ENCODE measurements around the gene WBP1L.
A peak's percentile ranks its signal among the peaks of the same experiment; 100 is the strongest.
"Not testable (repeated sequence)": the region's sequence is repeated elsewhere in the genome, so short reads cannot be mapped to it uniquely, and the experiment has no call there.

The WBP1L gene

GRCh38 chr10:102813734-102814452, 70.1 kb downstream of the WBP1L start:
- no peak for DNase-seq

DNA sequence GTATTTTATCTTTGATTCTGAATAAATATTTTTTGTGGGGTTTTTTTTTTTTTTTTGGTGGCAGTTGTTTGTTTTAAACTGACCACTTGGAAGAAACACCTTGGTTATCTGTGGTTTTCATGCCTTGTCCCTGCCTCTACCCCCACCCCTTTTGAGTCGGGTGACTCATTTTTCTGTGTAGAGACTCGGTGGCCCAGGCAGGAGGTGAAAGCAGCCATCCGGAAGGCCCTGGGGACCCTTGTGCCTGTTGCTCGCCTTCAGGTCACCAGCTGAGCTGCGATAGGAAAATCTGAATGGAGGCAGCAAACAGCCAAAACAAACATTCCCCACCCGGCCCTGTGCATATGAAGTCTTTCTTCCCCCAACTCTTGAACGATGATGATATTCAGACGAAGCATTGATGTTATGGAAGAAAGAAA, 70.7 kb downstream of the WBP1L start:
- no peak for DNase-seq

DNA sequence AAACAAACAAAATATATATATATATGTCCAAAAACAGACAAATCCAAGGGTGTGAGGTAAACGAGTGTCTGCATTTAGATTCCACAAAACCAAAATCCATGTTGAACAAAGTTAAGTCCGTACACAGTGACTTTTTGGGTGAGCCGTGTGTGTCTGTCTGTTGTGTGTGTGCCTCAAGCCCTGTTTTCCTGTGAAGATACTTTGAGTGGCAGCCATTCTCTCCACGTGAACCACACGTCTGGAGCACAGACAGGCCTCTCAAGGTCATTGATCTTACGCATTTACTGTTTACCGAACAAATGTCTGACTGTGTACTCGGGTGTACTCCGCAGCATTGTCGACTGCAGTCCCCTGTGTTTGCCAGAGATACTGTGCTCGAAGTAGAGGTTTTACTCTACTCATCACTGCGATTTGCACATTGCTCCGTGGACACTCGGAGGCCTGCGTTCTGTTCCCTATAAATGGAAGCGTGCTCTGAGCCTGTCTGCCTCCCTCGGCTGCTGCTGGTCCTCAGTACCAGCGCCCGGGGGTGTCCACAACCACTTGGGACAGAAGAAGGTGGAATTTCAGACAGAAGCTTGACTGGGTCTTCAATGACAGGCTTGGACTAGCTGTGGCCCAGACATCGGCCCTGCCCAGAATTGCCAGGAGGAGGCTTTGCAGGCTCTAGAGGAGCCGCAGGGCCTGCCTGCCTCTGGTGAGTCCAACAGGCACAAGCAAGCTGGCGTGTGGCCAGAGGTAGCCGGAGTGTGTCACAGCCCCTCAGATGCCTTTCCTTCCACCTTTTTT, 71.3 kb downstream of the WBP1L start:
- no peak for DNase-seq

DNA sequence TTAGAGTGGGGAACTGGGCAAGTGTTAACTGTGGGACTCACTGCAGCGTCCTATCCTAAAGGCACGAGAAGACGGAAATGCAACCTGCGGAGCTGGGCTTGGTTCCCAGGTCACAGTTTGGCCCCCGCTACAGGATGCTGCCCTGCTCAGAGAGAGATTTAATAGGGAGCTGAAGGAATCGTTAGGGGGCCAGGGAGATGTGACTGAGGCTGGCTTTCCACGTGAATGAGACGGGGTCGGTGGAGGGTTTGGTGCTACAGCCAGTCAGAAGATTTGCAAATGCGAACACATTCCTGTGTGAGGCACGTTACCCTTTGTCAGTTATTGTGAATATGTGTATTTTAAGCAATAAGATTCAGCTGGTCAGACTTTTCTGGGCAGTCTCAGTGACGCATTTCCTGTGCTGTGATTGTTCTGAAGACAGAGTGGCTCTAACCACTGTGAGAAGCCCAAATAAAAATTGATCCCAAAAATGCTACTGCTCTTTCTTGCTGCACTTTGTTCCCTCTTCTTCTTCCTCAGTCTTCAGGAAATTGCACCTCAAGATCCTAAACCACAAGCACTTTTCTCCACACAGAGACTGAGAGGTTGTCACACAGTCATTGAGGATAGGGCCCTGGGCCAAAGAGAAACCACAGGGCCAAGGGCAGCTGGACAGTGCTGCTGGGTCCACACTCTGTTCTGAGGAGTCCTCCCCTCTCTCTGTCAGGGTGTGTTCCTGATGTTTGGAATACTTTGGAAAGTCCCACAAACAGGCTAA, 72.2 kb downstream of the WBP1L start:
- DNase-seq: no peak

DNA sequence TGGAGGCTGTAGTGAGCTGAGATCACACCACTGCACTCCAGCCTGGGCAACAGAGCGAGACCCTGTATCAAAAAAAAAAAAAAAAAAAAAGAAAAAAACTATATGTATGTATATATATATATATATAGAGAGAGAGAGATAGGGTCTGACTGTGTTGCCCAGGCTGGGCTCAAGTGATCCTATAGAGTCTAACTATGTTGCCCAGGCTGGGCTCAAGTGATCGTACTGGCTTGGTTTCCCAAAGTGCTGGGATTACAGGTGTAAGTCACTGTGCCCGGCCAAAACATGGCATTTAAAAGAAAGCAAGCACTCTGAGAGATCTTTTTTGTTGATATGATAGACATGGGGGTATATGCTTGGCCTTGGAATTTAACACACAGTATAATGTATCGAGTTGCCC, 73.4 kb downstream of the WBP1L start:
- no peak for DNase-seq

DNA sequence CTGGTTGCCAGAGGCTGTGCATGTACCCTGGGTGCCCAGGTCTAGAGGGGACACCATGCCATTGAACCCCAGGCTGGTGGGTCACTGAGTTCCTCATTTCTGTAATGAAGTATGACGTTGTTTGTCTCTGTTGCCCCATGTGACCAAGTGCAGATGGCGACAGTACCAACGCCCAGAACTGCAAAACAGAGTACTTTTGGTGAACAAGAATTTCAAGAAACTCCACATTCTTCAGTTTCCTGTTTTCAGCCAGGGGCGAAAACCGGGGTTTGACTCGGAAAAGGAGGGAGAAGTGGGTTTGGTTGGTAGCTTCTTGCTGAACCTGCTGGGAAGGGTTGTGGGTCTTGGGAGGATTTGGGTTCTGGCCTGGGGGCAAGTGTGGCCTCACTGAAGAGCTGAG, 75.3 kb downstream of the WBP1L start:
- no peak for DNase-seq

DNA sequence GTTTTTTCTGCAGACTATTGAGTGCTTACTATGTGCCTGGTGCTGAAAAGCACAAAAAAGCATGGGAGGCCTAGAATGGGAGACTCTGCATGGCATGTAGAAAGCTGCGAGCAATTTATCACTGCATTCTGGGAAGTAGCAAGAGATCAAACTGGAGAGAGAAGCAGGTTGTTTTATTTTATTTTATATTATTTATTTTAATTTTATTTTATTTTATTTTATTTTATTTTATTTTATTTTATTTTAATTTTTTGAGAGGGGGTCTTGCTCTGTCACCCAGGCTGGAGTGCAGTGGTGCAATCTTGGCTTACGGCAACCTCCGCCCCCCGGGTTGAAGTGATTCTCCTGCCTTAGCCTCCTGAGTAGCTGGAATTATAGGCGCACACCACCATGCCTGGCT, 76.3 kb downstream of the WBP1L start:
- not testable (repeated sequence) for DNase-seq

- DNase-seq: no peak
Measured at GRCh38 chr10:102822222-102822621, 78.5 kb downstream of the WBP1L start.

- DNase-seq: no peak
Measured at GRCh38 chr10:102824664-102825063, 80.9 kb downstream of the WBP1L start.

DNA sequence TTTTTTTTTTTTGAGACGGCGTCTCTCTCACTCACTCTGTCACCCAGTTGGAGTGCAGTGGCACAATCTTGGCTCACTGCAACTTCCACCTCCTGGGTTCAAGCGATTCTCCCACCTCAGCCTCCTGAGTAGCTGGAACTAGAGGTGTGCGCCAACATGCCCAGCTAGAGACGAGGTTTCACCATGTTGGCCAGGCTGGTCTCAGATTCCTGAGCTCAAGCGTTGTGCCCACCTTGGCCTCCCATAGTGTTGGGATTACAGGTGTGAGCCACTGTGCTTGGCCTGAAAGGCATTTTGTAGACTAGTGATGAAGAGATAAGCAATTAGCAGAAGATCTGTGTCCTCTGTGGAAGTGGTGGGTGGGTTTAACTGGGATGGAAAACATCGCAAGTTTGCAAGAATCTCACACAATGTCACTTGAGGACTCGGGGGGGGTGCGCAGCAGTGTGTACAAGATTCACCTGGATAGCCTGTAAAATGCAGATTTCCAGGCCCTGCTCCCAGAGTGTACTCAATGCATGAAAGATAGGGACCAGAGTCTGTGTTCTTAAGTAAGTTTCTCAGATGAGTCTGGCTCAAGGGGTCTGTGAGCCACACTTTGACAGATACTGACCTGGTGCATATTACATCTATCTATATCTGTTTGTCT, 82.5 kb downstream of the WBP1L start:
- DNase-seq: no peak

DNA sequence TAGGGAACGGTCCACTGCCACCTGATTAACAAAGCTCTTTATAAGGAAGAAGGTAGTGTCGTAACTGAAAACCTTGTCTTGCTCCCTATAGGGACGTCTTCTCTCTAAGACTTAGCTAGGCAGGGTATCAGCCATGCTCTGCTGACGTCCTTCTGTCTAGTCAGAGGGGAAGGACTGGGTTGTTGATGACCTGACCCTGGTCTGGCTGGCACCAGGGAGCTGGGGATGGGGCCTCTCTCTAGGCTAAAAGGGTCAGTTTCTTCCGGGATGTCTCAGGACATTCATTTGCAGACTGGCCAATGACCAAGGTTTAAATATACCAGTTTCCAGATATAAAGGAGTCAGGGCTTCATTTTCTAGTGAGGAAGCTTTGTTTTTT, 83.8 kb downstream of the WBP1L start:
- DNase-seq: no peak

GRCh38 chr10:102831322-102832071, 87.7 kb downstream of the WBP1L start:
- no peak for DNase-seq

GRCh38 chr10:102832248-102832647, 88.5 kb downstream of the WBP1L start:
- no peak for DNase-seq

DNA sequence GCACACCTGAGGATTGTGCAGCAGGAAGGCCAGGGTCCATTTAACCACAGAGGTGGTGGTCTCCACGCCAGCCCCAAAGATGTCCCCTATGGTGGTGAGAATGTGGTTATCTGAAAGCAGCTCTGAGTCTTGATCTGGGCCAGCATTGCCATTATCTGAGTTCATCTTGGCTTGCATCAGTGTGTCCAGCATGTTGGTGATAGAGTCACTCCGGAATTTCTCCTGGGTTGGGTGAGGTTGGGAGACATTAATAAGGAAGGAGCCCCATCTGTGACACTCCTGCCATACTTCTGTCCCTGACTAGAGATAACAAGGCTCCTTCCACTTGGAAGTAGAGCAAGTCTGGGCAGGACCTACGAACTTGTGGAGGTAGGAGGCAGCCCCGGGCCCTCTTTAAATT, 89.2 kb downstream of the WBP1L start:
- DNase-seq: no peak

DNA sequence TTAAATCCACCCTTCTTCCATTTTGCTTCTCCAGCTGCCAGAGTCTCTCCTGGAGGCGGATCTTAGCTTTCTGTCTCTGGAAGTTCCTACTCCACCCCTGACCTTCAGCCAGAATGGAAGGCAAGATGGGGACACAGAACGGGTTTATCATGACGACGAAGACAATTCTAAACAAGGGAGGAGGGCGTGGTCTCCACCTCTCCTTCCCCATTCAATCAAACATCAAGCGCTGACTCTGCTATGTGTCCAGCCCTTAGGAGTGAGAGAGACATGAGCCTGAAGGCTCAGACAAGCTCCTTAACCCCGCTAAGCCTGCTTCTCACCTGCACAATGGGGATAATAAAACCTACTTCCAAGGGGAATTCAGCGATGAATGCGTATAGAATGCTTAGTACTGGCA, 90.4 kb downstream of the WBP1L start:
- DNase-seq: no peak

DNA sequence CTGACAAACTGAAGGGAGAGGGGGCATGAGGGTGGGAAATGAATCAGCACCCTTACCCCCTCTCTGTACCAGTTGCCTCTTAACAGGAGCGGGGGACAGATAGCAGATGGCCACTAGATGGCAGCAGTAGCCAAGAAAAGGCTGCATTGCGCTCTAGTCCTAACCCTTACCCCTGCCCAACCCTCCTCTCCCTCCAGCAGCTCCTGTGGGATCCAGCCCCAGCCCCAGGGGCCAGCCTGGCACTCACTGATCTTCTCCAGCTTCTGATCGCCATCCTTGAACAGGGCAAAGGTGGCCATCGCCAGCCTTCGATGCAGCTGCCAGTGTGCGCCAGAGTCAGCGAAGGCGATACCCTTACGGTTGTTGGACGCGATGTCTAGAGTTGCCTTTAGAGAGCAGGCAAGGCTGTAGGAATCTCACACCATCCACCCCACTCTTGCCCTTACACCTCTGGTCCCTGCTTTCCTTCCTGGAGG, 91.3 kb downstream of the WBP1L start:
- peak; percentile 76 for DNase-seq

- no peak for DNase-seq
Measured at GRCh38 chr10:102837230-102837721, 93.5 kb downstream of the WBP1L start, which contains the start of gene CYP17A1. Gene CYP17A1, minus strand, starts transcription at chr10:102837413. Its CDS starts 52 bp downstream, at chr10:102837361.

DNA sequence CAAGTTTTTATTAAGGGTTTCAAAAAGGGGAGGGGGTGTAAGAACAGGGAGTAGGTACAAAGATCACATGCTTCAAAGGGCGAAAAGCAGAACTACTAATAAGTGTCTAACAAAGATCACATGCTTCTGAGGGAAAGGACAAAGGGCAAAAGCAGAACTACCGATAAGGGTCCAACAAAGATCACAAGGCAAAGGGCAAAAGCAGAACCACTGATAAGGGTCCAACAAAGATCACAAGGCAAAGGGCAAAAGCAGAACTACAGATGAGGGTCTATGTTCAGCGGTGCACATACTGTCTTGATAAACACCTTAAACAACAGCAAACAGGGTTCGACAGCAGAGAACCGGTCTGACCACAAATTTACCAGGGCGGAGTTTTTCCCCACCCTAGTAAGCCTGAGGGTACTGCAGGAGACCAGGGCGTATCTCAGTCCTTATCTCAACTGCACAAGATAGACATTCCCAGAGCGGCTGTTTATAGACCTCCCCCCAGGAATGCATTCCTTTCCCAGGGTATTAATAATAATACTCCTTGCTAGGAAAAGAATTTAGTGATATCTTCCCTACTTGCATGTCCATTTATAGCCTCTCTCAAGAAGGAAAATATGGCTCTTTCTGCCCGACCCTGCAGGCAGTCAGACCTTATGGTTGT, 94.7 kb downstream of the WBP1L start:
- DNase-seq: not testable (repeated sequence)

DNA sequence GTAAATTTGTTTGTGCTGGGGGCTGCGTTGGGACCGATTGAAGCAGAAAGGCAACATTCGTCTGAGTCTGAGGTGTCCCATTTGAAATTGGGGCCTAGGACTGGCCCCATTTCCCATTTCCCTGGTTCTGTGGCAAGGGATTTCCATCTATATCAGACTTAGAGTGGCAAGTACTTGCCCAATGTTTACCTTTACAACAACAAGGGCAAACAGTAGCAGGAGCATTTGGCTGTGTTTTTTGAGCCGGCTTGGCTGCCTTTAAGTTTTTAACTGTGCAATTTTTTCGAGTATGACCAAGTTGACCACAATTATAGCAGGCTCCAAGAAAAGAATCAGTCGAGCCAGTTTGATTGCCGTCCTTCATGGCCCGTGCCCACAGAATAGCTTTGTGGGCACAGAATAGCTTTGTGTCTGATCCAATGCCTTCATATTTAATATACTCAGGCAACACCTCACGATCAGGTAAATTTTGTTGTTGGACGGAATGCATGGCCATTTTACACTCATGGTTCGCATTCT, 98.1 kb downstream of the WBP1L start:
- no peak for DNase-seq

DNA sequence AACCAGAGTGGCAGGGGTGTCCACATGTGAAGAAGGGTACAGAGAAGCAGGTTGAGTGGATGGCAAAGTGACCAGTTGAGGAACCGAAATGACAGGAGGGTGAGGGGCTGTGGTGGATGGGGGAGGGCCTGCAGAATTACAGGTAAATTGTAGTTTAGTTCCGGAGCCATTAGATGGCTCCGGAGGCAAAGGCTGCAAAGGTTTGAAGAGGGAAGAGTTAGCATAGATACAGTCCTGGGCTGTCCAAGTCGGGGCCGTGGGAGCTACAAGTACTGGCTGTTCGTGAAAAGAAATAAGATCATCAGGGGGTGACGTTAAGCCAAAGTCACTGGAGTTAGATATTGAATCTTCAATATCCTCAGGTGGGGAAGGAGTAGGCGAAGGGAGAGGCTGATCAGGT, 99.4 kb downstream of the WBP1L start:
- DNase-seq: not testable (repeated sequence)

DNA sequence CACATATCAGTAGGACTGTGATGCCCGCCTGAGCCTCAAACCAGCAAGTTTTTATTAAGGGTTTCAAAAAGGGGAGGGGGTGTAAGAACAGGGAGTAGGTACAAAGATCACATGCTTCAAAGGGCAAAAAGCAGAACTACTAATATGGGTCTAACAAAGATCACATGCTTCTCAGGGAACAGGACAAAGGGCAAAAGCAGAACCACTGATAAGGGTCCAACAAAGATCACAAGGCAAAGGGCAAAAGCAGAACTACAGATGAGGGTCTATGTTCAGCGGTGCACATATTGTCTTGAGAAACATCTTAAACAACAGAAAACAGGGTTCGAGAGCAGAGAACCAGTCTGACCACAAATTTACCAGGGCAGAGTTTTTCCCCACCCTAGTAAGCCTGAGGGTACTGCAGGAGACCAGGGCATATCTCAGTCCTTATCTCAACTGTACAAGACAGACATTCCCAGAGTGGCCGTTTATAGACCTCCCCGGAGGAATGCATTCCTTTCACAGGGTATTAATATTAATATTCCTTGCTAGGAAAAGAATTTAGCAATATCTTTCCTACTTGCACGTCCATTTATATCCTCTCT, 100.5 kb downstream of the WBP1L start:
- not testable (repeated sequence) for DNase-seq

Data from left hindlimb (tissue), 1 donor.